HepG2 (cell line): Measurements from ENCODE around the gene MAN1B1.

ENCODE experiments used
- MTA1 ChIP-seq: sonication (generic); formaldehyde crosslinking; IDR thresholded peaks from 2 replicates; pipeline ENCODE4 v1.4.0; 2020; ENCODE audit warnings: missing genetic modification reagents, mild to moderate bottlenecking, borderline replicate concordance
- XBP1 ChIP-seq: sonication (generic); formaldehyde crosslinking; IDR thresholded peaks from 2 replicates; pipeline ENCODE4 v1.5.0; 2020; ENCODE audit warnings: missing genetic modification reagents

DNA sequence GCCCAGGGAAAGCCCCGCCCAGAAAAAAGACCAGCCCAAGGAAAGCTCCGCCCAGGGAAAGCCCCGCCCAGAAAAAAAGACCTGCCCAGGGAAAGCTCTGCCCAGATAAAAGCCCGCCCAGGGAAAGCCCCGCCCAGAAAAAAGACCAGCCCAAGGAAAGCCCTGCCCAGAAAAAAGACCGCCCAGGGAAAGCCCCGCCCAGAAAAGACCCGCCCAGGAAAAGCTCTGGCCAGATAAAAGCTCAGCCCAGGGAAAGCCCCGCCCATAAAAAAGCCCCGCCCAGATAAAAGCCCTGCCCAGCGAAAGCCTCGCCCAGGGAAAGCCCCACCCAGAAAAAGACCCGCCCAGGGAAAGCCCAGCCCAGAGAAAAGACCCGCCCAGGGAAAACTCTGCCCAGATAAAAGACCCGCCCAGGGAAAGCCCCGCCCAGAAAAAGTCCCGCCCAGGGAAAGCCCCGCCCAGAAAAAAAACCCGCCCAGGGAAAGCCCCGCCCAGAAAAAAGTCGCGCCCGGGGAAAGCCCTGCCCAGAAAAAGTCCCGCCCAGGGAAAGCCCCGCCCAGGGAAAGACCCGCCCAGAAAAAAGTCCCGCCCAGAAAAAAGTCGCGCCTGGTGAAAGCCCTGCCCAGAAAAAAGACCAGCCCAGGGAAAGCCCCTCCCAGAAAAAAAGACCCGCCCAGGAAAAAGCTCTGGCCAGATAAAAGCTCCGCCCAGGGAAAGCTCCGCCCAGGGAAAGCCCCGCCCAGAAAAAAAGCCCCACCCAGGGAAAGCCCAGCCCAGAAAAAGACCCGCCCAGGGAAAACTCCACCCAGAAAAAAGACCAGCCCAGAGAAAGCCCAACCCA is 64.1 kb downstream of the MAN1B1 start:
- no peak for TF ChIP-seq MTA1 (CRISPR knock-in tag)
- no peak for TF ChIP-seq XBP1 (CRISPR knock-in tag)
